Kidney glomerular epithelial cell (primary cell): ENCODE data around the gene CAP2.
"Not testable (repeated sequence)": the region's sequence is repeated elsewhere in the genome, so short reads cannot be mapped to it uniquely, and the experiment has no call there.

ENCODE experiments used
- DNase-seq: peaks from one replicate; lab custom pipeline; 2025; lab: John Stamatoyannopoulos, UW

The CAP2 gene

DNA sequence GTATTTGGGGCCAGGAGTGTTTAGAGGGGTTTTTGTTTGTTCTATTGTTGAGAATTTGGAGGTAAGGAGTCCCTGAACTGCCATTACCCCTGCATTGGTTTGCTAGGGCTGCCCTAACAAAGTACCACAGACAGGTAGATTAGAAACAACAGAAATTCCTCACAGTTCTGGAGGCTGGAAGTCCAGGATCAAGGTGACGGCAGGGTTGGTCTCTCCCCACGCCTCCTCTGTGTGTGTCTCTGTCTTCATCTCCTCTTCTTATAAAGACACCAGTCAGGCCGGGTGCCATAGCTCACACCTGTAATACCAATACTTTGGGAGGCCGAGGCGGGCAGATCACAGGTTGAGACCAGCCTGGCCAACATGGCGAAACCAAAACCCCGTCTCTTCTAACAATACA lies 109.7 kb downstream of the CAP2 start:
- DNase-seq, result no peak

DNA sequence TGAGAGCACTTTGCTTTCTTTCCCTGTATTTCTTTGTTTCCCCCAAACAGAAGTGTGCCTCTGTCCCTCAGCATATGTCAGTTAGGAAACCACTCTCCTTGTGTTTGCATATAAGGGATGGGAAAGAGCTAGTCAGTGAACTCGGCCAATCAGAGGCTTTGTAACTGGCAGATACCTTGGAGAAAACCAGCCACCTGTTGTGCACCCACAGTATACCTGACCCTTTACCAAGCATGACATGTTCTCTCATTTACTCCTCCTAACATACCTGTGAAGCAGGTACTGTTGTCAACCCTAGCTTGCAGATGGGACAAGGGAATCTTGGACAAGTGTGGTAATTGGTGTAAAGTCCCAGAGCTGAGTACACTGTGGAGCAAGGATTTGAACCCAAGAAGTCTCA lies 110.6 kb downstream of the CAP2 start:
- DNase-seq, result no peak

GRCh38 chr6:17505062-17505476 lies 111.7 kb downstream of the CAP2 start:
- DNase-seq, result no peak

DNA sequence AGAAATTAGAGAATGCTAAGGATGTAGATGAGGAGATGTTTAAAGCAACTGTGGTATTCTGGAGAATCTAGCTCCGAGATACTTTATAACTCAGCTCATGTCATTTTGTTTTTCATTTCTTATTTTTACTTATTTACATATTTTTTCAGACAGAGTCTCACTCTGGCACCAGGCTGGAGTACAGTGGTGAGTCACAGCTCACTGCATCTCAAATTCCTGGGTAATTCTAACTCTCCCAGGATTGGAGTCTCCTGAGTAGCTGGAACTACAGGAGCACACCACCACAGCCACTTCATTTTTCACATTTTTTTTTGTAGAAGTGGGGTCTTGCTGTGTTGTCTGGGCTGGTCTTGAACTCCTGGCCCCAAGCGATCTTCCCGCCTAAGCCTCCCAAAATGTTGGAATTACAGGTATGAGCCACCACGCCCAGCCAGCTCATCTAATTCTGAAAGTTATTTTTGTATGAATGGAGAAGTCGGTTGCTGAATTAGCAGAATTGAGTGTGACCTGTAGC lies 112.4 kb downstream of the CAP2 start:
- no peak for DNase-seq

DNA sequence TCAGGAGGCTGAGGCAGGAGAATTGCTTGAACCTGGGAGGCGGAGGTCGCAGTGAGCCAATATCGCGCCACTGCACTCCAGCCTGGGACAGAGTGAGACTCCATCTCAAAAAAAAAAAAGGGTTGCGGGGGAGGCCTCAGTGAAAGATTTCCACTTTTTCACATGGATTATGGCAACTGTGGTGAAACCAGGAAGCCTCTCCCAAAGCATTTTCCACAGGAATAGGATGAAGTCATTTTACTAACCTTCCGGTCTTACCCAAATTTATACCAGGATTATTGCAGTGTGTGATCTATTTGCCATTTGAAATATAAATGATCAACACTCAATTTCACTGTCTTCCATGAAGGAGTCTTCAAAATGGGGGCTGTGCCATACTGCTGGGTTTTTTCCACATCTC lies 113.1 kb downstream of the CAP2 start:
- DNase-seq, result no peak

GRCh38 chr6:17506962-17507361 lies 113.6 kb downstream of the CAP2 start:
- no peak for DNase-seq

DNA sequence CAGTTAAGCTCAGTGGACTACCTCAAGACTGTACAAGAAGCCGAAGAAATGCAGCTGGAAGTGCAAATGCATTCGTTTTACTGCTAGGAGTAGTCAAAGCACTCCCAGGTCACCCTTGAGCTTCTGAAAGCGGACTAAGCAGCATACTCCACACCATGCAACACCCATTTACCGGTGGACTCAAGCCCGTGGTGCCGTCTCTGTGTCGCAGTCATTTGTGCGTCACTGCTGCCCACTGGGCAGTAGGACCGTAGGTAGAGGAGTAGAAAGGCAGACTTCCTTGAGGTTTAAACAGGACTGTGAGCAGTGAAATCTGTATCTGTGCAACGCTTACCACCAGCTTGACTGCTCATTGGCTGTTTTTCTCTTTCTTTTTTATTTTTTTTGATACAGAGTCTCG lies 117.7 kb downstream of the CAP2 start:
- DNase-seq, result no peak

DNA sequence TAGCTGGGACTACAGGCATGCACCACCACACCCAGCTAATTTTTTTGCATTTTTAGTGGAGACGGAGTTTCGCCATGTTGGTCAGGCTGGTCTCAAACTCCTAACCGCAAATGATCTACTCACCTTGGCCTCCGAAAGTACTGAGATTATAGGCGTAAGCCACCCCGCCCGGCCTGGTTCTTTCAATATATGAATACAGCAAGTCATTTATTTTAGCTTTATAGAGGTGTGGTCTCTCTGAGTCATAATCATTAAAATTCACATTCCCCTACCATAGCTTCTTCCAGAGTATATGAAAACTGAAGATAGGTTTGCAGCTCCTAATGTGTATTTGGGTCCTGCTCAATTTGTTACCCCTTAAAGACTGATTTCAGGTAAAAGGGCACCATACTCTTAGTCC lies 118.2 kb downstream of the CAP2 start:
- no peak for DNase-seq

DNA sequence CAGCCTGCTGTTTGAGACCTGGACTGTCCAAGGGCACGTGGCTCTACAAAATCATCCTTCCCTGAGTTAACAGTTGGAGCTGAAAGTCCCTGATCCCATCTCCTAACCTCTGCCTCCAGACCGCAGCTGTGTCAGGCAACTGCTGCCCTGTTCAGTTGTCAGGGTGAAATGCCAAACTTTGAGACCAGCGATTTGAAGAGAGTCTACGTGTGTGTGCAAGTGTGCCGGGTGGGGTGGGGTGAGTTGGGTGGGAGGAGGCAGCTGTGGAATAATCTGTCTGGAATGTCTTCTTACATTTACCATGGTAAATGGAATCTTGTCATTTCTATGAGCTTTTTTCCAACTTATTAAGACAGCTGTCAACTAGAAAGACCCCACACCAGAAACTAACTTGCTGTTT lies 125.7 kb downstream of the CAP2 start:
- DNase-seq, result no peak

GRCh38 chr6:17525637-17526036 lies 132.2 kb downstream of the CAP2 start:
- DNase-seq, result no peak

GRCh38 chr6:17527076-17527475 lies 133.7 kb downstream of the CAP2 start:
- no peak for DNase-seq

GRCh38 chr6:17530321-17530835 lies 137.0 kb downstream of the CAP2 start:
- no peak for DNase-seq

GRCh38 chr6:17536586-17536985 lies 143.2 kb downstream of the CAP2 start:
- DNase-seq, result no peak

DNA sequence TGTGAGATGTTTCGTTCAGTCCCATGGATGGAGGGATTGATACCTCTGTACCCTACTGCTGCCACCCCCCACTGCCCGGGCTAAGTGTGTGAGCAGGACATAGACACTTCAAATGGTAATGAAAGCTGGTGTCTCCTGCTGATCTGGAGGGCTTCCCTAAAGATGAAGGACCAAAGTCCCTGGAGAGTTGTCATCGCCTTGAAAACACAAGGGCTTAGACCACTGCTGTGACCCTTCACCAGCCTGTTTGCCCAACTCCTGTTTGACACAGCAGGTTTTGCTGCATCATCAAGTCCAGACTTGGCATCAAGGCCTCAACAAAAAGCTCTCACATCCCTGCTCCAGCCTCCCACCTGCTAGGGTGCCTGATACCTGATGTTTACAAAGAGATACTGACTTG lies 148.8 kb downstream of the CAP2 start:
- no peak for DNase-seq

GRCh38 chr6:17545681-17546080 lies 152.3 kb downstream of the CAP2 start:
- DNase-seq, result not testable (repeated sequence)

DNA sequence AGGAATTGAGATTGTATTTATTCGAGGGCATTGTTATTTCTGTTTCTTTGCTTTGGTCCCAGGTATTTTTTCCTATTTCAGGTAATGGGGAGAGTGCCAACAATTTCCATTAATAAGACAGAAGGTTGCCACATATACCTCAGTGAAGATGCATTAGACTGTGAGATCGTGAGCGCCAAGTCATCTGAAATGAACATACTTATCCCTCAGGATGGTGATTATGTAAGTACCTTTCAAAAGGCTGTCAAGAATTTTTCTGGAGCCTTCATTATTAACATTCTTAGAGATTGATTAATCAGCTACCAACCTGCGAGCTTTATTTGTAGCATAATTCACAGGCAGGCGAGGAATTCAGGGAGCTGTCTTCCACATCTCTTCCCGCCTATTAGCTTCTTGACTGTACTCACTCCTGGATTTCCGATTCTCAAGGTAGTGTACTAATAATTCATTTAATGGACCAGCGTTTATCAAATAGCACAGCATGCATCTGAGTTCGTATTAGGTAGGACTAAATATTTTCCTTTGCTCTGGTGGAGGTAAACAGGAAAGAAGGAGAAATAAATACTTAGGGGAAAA lies 158.1 kb downstream of the CAP2 start:
- no peak for DNase-seq

- DNase-seq, result no peak
Measured at GRCh38 chr6:17552861-17553260, 159.5 kb downstream of the CAP2 start.

- DNase-seq, result no peak
Measured at GRCh38 chr6:17556014-17556413, 162.6 kb downstream of the CAP2 start.

DNA sequence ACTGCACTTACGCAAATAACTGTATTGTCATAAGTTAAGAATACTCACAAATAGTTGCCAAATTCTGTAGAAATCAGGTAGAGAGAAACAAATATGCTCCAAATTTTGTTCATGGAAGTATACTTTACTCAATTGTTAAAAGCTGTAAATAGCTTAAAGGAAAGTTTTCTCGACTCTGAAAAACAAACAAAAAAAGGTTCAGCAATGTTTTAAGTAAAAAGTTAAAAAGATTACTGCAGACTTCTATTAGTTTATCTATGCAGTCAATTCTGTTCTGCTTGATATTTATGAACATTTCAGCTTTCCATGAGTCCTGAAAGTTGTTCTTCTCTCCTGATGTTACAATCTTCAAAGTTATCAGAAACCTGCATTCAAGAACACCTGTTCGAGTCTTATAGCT lies 169.2 kb downstream of the CAP2 start:
- no peak for DNase-seq

DNA sequence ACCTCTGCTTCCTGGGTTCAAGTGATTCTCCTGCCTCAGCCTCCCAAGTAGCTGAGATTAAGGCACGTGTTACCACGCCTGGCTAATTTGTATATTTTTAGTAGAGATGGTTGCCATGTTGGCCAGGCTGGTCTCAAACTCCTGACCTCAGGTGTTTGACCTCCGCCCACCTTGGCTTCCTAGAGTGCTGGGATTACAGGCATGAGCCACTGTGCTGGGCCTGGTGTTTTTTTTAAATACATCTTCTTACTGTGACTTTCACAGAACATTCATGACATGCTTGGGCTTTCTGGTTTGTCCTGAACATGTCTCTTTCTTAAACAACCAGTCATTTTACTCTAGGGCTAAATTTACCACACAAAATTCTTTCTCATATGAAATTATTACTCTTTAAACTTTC lies 172.0 kb downstream of the CAP2 start:
- DNase-seq, result no peak

- DNase-seq, result no peak
Measured at GRCh38 chr6:17574866-17575560, 181.6 kb downstream of the CAP2 start.

DNA sequence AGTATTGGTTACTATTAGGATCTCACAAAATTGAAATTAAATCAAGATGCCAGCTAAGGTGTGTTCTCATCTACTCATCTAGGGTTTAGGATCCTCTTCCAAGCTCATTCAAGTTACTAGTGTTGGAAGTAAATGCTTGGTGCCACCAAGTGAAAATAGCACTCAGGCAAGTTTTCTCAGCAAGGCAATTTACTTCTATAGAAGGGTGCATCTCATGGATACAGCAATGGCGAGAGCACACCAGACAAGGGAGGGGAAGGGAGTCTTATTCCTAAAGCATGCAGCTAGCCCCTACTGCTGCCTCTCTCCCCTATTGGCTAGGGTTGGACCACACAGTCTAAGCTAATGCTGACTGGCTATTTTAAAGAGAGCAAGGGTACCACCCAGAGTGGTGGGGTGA lies 183.7 kb downstream of the CAP2 start:
- DNase-seq, result no peak

GRCh38 chr6:17580518-17581048 lies 187.2 kb downstream of the CAP2 start:
- no peak for DNase-seq
